ENCODE results near the gene ZNF358. TPM values are rescaled to one million over a fixed set of nuclear protein-coding genes. Genes with fewer than 3 reads are reported as not detected.
A peak's percentile ranks its signal among the peaks of the same experiment; 100 is the strongest.

ZNF358 gene
- total and polyA plus RNA-seq, 2 of the 13 experiments (the other 11 are each of a cell fraction or from before 2014, with no cell fraction given), result 9.1 to 37.0 TPM

DNA sequence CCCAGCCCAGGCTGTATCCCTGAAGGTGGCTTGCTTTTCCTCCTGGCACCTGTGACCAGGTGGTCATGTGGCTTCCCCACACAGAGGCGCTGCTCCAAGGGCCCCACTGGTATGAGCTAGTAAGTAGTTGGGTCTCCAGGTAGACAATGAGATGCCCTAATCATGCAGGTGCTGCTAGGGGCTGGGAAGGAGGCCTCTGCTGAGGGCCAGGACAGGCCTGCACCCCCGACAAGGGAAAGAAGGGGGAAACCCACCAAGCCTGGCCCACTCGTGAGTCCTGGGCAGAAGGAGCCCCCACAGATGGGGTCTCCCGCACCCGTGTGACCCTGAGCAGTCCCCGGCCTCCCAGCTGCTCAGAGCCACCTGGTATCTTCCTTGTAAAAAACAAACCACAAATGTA lies 40.2 kb upstream of the ZNF358 start (continued):
- TF ChIP-seq, protein P1, sequence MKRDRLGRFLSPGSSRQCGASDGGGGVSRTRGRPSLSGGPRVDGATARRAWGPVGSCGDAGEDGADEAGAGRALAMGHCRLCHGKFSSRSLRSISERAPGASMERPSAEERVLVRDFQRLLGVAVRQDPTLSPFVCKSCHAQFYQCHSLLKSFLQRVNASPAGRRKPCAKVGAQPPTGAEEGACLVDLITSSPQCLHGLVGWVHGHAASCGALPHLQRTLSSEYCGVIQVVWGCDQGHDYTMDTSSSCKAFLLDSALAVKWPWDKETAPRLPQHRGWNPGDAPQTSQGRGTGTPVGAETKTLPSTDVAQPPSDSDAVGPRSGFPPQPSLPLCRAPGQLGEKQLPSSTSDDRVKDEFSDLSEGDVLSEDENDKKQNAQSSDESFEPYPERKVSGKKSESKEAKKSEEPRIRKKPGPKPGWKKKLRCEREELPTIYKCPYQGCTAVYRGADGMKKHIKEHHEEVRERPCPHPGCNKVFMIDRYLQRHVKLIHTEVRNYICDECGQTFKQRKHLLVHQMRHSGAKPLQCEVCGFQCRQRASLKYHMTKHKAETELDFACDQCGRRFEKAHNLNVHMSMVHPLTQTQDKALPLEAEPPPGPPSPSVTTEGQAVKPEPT (CRISPR knock-in tag; IDR thresholded peaks at IDR 0.05; ENCODE audit: low read depth), result no peak

DNA sequence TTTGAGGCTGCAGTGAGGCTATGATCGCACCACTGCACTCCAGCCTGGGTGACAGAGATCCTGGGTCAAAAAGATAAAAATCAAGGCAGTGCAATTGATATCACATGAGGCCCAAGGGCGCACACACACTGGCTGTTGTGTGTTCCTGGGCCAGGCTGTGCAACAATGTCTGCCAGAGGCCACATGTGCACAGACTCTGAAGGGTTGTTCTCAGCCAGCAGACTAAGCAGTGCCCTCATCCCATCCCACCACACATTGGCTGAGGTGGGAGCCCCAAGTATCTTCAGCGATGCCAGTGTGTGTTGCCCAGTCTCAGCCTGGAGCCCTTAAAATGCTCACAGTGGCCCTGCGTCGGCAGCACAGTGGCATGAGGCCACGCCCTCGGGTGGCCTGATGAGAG lies 39.7 kb upstream of the ZNF358 start:
- FAIRE-seq, result no peak
- Histone ChIP-seq H3K27ac (ENCODE audit: extremely low read length, insufficient read depth, low read length) (no peak overlapping the region), H3K79me2 (ENCODE audit: insufficient read depth, low read length) (no peaks in the 10 kb centered on the region), H2AFZ (ENCODE audit: low read length) (no peak overlapping the region), H3K27me3 (ENCODE audit: control insufficient read depth in 1 of 2, insufficient read depth in 2 of 2, low read length in 2 of 2) (no peaks in the 10 kb centered on the region), H3K4me2 (ENCODE audit: low read depth, low read length) (no peak overlapping the region), H3K4me3 (replicated peaks in 1 of 3; ENCODE audit: insufficient read depth in 1 of 3, low read depth in 2 of 3, low read length in 3 of 3) (no peak overlapping the region), H3K9ac (ENCODE audit: insufficient read depth, low read depth, low read length) (no peak overlapping the region), H3K4me1 (ENCODE audit: insufficient read depth, low read length) (peaks cover 15% of the 10 kb centered on the region), H3K36me3 (replicated peaks in 1 of 2; ENCODE audit: control insufficient read depth in 1 of 2, insufficient read depth in 2 of 2, low read length in 2 of 2) (no peaks in the 10 kb centered on the region), H4K20me1 (ENCODE audit: insufficient read depth, low read length) (no peaks in the 10 kb centered on the region), H3K9me3 (ENCODE audit: low read length) (no peaks in the 10 kb centered on the region)
- ChIA-PET CTCF (ENCODE audit: low intra/inter-chr PET ratio, low total read pairs) (no interaction called here), POLR2A (no interaction called here)
- BruUV-seq (replicated peaks), result no TSS peak
- no peak for DNase-seq (ENCODE audit: low spot score)
- in situ Hi-C loops (cut with HindIII; ENCODE audit: extremely low pct_ligation_motif_present, low pct_unique_long_range_greater_than_20kb) (no loop called here), intact Hi-C loops (cut with micrococcal nuclease; ENCODE audit: unreplicated experiment) (no loop called here)
- 85% methylated on average over 6 of the region's 7 CpGs for WGBS (ENCODE audit: low lambda C conversion rate)
- no peak for ATAC-seq
- TF ChIP-seq CBFB (CRISPR knock-in tag; IDR thresholded peaks at IDR 0.05) (no peak), AGO2 (optimal IDR thresholded peaks at IDR 0.05; ENCODE audit: low read depth, low read length) (peak; percentile 44)
- TF ChIP-seq, protein P2, sequence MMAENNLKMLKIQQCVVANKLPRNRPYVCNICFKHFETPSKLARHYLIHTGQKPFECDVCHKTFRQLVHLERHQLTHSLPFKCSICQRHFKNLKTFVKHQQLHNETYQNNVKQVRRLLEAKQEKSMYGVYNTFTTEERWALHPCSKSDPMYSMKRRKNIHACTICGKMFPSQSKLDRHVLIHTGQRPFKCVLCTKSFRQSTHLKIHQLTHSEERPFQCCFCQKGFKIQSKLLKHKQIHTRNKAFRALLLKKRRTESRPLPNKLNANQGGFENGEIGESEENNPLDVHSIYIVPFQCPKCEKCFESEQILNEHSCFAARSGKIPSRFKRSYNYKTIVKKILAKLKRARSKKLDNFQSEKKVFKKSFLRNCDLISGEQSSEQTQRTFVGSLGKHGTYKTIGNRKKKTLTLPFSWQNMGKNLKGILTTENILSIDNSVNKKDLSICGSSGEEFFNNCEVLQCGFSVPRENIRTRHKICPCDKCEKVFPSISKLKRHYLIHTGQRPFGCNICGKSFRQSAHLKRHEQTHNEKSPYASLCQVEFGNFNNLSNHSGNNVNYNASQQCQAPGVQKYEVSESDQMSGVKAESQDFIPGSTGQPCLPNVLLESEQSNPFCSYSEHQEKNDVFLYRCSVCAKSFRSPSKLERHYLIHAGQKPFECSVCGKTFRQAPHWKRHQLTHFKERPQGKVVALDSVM (CRISPR knock-in tag; IDR thresholded peaks at IDR 0.05), result 0 out of 2 replicates have a peak, but pooled peaks have one; percentile 24

All from HepG2 (cell line).